ENCODE measurements around the gene RAB7B. TPM values are rescaled to one million over a fixed set of nuclear protein-coding genes. Genes with fewer than 3 reads are reported as not detected.

RAB7B gene
- total and polyA plus RNA-seq, 9 of the 15 experiments (the other 6 are each of a cell fraction or from before 2014, with no cell fraction given) = 0.03 to 0.29 (median 0.07) TPM; not detected in 4

GRCh38 chr1:206003854-206004800, 932 bp upstream of the RAB7B start (continued):
- no peak for TF ChIP-seq MGA (IDR thresholded peaks at IDR 0.05)
- TF ChIP-seq GTF2B (IDR thresholded peaks at IDR 0.05; ENCODE audit: extremely low read depth, insufficient read length) = no peak
- TF ChIP-seq HLTF (IDR thresholded peaks at IDR 0.05) = 0 out of 2 replicates have a peak, but pooled peaks have one; percentile 39
- TF ChIP-seq FOXP4 (CRISPR knock-in tag; IDR thresholded peaks at IDR 0.05; ENCODE audit: borderline replicate concordance) = no peak
- no peak for TF ChIP-seq JUNB (CRISPR knock-in tag; conservative IDR thresholded peaks at IDR 0.05)
- TF ChIP-seq CHD4 (IDR thresholded peaks at IDR 0.05; ENCODE audit: insufficient read depth, insufficient replicate concordance, low read depth, low read length, poor library complexity, severe bottlenecking) = peak; percentile 48
- TF ChIP-seq NFATC3 (IDR thresholded peaks at IDR 0.05) = no peak
- TF ChIP-seq E2F6 (IDR thresholded peaks at IDR 0.05; ENCODE audit: borderline replicate concordance in 1 of 2, extremely low read depth in 1 of 2, insufficient read depth in 1 of 2, insufficient read length in 1 of 2, low read depth in 1 of 2, low read length in 1 of 2, poor library complexity in 1 of 2, severe bottlenecking in 1 of 2) = no peak
